Astrocyte of the hippocampus (primary cell): Measurements from ENCODE around the gene PSMC3IP.
"Not testable (repeated sequence)": the region's sequence is repeated elsewhere in the genome, so short reads cannot be mapped to it uniquely, and the experiment has no call there.

Experiments used
- DNase-seq: peaks from one replicate; pipeline ENCODE4 v3.0.0; 2011; ENCODE audit warnings: low read depth, low spot score

PSMC3IP gene, protein sequence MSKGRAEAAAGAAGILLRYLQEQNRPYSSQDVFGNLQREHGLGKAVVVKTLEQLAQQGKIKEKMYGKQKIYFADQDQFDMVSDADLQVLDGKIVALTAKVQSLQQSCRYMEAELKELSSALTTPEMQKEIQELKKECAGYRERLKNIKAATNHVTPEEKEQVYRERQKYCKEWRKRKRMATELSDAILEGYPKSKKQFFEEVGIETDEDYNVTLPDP

DNA sequence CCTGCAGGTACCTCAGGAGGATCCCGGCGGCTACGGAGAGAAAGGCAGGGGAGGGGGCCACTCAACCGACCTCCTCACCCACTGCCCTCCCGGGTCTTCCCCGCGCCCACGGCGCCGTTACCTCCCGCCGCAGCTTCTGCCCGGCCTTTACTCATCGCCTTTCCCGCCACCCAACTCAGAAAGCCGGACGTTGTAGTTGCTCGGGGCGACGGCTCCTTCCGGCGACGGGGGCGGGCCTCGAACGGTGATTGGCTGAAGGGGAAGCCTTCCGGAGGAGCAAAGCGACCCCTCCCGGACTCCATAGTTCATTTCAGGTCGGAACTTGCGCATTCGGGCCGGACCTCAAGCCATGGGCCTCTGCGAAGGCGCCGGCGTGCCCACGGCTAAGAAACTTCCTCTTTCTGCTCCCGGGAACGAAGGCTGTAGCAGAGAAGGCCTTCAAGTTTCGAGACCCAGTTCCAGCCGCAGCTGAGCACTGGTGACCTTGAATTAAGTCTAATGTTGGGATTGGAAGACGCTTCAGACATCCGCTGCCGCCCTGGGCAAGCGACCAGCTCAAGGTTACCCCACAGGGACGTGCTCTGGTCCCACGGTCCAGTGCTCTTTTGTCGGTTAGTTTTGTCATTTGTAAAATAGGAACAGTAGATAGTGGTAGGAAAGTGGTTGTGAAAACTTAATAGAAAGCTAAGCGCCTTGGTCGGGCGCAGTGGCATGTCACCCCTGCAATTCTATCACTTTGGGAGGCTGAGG, at the start of gene PSMC3IP:
Gene PSMC3IP (minus strand): TSS at position 198 of the 750 bp plus-strand sequence. CDS start 43 bp downstream, at position 155.
- DNase-seq, result peak; percentile 97

DNA sequence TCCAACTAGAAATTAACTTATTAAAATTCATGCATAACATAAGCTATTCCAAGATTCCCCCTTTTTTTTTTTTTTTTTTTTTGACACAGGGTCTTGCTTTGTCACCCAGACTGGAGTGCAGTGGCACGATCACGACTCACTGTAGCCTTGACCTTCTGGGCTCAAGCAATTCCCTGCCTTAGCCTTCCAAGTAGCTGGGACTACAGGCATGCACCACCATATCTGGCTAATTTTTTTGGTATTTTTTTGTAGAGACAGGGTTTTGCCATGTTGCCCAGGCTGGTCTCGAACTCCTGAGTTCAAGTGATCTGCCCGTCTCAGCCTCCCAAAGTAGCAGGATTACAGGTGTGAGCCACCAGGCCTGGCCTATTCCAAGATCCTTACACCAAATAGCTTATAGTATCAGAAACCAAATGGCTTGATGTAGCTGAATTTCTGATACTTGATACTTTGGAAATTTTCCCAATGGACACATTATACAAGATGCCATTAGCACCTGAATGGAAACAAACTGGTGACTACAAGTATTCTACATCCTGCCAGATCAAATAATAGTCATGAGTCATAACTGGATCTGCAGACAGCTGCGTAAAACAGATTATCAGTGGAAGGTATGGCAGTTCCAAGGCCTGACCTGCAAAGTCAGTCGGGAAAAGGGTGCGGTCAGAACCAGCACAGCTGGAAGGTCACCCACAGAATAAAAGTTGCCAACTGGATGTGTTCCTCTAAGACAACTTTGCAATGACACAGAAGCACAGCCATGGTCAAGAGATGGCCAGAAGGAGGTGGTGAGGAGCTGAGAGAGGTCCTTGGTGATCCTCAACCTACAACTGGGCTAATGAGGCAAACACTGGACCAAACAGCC, 46.4 kb upstream of the PSMC3IP start:
- peak; percentile 48 for DNase-seq

DNA sequence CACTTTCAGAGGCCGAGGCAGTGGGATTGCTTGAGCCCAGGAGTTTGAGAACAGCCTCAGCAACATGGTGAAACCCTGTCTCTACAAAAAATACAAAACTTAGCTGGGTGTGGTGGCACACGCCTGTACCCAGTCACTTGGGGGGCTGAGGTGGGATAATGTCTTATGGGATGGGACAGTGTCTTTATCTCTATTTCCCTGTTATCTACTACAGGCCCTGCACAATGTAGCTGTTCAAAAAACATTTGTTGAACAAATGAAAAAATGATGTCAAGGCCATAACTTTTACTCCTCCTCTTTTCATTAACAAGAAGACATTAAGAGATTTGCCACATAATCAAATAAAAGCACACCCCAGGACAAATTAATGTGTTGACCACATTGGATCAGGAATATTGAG, 45.7 kb upstream of the PSMC3IP start:
- DNase-seq, result no peak

DNA sequence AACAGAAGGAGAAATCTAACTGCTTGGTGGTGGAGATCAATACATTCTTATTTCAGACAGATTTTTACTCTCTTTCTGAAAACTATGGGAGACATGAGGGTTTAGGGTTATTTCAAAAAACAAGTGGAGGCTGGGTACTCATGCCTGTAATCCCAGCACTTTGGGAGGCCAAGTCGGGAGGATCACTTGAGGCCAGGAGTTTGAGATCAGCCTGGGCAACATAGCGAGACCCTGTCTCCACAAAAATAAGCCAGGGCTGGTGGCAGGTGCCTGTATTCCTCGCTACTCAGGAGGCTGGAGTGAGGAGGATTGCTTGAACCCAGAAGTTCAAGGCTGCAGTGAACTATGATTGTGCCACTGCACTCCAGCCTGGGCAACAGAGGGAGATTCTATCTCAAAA, 44.5 kb upstream of the PSMC3IP start:
- DNase-seq, result not testable (repeated sequence)

DNA sequence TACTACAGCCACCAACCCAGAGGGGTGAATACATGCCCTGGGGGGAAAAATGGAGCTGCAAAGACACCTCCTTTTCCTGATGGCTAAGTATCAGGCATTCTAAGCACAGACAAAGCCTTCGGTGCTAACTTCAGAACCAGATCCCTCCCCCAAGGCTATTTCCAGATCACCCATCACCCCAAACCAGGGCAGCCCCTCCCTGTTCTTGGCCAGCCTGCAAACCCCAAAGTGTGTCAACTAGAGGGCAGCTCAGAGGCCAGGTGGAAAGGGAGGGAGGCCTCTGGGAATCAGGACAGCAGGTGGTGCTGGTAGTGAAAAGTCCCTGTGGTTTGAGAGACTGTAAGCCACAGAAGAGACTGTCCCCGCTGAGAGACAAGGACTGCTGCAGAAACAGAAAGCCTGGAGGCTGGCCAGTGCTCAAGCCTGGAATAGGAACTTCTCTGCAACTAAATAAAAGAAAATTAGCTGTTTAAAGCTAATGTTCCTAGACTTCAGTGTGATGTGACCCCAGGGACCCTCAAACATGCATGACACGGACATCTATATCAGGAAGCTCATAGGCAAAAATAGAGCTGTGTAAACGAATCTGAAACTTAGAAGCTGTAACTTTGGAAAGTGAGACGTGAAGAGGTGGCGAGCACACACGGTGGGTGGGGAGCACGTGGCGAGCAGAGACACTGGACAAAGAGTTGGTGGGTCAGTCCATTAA, 41.1 kb upstream of the PSMC3IP start:
- peak; percentile 33 for DNase-seq

DNA sequence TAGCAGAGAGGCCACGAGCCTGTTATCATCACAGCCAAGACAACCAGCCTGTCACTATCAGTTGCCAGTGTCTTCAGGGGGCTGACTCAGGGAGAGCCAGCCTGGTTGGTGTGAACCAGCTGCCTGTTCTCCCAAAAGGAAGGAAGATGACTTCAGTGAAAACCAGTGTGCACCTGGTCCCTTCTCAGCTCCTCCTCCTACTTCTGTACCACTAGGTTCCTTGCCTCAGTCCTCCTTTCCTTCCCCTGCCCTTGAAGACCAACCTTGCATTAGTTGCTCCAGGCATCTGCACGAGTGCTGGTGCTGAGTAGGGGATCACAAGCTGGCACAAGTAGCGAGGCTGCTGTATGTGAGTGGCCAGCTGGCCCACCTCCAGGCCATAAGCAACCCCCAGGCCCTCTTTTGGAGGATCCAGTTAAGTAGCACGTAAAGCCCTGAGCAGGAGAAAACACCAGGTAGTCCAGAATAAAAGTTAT, 40.5 kb upstream of the PSMC3IP start:
- no peak for DNase-seq

DNA sequence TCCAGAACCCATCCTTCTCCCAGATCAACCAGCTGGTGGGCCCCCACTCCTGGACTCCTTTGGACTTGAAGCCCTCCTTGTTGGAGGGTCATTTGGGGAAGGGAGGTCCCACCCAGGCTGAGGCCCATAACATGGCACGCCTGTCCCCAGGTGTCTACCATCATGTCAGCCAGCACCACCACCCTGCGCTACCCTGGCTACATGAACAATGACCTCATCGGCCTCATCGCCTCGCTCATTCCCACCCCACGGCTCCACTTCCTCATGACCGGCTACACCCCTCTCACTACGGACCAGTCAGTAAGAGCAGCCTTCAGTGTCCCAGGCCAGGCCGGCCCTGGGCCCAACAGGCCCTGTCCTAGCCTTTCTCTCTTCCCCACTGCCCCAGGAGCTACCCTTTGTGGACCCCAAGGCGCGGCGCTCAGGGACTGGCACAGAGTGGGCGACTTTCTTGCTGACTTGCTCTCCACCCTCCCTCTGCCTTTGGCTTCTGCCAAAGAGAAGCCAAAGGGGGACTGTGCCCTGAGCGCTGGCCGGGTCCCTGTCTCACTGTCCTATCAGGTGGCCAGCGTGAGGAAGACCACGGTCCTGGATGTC, 36.3 kb upstream of the PSMC3IP start:
- no peak for DNase-seq

DNA sequence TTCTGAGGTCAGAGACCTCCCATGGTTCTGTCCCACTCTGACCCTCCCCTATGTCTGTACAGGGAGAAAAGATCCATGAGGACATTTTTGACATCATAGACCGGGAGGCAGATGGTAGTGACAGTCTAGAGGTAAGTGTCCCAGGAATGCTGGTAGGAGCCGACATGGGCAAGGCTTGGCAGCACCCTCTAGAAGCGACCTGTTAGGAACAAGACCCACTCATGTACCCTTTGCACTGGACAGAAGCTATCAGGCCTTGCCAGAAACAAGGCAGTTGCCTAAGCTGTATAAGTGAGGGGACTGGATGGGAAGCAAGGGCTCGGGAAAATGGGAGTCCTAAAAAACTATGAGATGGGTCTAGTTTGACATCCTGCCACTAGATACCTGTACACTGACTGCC, 34.5 kb upstream of the PSMC3IP start:
- no peak for DNase-seq

DNA sequence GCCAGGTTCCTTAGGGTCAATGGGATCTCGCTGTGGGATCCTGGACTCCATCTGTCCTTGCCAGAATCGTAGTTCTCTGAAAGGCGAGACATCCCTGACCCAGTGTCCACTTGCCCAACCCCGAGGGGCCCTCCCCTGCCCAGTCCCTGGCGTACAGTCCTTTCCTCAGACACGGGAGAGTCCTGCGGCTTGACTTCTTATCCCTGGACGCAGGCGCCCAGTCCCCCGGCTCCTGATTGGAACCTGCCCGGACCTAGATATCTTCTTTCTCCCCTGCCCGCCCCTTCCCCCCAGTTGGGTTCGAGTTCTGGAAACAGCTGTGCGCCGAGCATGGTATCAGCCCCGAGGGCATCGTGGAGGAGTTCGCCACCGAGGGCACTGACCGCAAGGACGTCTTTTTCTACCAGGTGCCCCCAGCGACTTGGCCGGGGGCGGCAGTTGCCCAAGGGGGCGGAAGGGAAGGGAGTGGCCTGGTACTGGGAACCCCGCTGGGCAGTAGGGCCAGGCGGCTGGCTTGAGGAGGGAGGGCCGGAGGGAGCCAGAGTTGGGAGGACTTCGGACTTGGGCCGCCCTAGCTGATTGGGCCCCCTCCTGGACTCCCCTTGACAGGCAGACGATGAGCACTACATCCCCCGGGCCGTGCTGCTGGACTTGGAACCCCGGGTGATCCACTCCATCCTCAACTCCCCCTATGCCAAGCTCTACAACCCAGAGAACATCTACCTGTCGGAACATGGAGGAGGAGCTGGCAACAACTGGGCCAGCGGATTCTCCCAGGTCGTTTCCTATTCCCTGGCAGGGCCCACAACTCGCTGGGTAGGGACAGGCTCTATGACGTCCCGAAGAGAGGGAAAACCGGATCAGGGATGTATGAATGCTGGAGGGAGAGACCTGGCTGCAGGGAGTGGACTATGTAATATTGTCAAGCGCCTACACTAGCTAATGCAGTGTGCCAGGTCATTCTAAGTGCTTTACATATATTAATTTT, 32.6 kb upstream of the PSMC3IP start:
- DNase-seq, result not testable (repeated sequence)

DNA sequence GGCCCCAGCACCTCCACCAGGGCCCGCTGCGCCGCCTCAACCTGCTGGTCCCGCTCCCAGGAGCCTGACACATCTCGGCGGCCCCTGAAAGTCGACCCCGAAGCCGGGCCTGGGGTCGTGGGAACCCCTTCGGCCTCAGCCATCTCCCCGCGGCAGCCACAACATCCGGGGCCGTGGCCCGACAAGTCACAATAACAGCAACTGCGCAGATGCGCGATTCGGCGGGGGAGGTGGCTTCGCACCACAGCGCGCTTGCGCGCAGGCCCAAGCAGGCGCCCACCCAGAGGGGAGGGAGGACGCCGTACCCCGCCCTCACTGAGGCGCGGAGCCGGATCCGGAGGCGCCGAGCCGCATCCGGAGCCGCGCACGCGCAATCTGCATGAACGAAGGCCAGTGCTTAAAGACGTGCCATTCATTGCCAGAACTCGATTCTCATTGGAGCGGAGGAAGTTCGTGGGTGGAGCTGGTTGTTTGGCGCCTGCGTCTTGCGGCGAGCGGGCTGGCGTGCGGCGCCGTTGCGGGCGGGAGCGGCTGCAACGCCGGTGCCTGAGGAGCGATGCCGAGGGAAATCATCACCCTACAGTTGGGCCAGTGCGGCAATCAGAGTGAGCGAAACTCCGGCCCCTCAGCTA, 31.8 kb upstream of the PSMC3IP start, which contains the start of the genes RETREG3 and TUBG1:
Gene RETREG3 (minus strand): TSS at position 193 of the 632 bp plus-strand sequence. CDS start 50 bp downstream, at position 143.
Gene TUBG1 (plus strand): TSS at position 502 of the 632 bp plus-strand sequence. CDS start 55 bp downstream, at position 557.
- DNase-seq, result peak; percentile 100

DNA sequence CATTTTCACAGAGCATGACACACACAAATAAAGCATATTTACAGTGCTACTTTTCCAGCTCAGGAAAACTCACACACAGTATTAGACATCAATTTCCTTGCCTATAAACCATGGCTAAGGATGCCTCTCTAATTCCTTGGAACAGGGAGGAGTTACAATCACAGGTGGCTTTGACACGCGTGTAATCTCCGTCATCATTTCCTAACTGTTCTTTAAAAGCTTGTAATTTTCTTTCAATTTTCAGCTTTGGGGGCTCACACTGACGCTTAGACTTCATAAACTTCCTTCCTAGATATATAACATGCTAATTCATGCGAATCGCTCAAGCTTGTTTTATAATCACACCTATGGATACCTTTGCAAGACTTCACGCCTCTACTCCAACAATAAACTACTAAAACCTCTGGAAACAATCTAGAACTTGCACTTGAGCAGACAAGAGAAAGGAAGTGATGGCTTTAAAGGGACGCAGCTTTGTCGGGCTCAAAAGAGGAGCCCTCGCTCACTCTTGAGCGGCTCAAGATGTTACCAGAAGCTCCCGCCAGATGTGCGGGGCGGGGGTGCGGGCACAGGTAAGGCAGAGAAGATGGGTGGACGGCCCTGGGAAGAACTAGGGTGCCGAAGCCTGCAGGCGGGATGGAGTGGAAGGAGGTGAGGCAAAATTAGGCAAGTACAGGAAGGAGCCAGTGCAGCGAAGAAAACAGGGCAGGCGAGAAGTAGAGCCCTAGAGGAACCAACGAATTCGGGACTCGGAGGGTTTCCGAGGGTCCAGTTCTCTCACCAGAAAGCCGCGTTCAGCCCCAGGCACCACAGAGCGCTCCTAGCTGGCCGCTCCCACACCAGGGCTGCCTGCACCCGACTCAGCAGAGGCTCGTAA, 31.0 kb upstream of the PSMC3IP start:
- no peak for DNase-seq

DNA sequence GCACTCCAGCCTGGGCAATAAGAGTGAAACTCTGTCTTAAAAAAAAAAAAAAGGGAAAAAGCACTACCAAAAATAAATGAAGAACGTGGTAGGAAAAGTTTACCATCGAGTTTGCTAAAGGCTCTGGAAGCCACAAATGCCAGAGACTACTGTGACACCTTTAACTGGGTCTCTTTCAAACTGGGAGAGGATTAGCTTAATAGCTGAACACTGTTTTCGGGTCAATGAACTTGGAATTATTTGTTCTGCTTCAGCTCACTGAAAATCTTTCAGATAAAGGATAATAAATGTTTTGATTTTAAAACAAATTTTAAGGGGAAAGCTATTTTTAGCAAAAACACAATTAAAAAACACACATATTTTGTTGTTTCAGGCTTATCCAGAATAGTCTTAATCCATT, 30.2 kb upstream of the PSMC3IP start:
- DNase-seq, result no peak

DNA sequence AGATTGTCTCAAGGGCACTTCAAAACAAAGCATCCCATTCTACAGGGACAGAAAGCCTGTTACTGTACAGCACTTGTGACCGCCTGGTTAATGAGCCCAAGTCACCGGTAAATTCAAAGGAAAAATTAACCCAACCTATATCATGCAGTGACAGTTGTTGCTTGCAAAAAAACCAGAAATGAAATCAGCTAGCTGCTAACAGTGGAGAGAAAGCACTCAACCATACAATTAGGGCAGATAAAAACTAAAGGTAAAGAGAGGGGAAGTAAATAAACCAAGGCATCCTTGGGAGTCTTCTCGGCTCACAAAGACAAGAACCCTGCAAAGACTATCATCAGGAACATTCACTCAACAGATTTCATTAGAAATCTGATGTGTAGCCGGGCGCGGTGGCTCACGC, 25.8 kb upstream of the PSMC3IP start:
- DNase-seq, result no peak

DNA sequence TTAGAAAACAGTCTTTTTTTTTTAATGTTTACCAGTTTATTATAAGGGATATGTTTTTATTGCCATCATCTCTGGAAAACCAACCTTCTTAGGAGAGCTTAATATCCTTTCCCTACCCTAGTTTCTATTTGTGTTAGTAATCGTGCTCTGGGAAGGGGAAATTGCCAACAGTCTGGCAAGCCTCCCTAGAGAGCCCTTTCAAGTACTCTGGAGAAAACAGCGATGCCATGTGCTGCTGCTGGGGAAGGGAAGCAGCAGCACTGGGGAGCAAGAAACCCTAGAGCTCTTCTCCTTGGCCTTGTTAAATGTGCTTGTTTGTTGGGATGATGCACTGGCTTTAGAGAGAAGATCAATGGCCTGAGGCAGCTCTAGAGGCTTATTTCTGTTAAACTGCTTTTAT, 21.4 kb upstream of the PSMC3IP start:
- peak; percentile 31 for DNase-seq

DNA sequence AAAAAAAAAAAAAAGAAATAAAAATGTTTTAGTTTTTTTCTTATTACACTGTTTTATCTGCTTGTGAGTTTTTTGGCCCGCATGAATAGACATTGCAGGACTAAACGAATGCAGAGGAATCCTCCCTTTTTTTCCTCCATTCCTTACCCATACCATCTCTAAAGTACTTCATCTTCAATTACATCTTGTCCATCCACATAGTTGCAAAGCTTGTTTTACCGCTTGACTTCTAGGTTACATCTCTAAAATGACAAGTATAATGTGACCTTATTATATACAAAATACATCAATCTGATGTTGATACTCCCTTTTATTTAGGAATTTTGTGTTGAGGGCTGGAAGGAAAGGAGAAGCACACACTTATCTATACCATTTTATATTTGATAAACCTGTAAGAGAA, 18.9 kb upstream of the PSMC3IP start:
- DNase-seq, result no peak

DNA sequence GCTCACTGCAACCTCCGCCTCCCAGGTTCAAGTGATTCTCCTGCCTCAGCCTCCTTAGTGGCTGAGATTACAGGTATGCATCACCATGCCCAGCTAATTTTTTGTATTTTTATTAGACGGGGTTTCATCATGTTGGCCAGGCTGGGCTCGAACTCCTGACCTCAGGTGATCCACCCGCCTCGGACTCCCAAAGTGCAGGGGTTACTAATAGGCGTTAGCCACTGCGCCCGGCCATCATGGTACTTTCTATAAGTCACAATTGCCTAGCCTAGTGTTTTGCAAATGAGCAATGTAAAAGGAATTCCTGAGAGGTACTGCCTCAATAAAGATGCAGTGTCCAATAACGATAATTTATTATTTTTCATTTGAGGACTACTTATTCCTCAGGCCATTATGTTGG, 13.9 kb upstream of the PSMC3IP start:
- DNase-seq, result no peak

DNA sequence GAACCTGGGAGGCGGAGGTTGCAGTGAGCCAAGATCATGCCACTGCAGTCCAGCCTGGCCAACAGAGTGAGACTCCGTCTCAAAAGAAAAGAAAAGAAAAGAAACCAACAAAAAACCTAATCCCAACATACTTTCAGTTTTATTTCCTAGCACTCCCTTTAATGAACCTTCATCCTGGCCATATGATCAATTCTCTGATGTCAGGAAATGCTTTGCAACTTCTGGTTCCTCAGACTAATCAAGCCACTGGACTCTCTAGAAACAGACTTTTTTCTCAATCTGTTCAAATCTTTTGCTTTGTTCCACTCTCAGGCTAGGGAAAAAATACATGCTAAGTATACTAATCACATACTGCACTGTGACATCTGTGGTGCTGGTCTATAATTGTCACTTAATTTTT, 13.4 kb upstream of the PSMC3IP start:
- DNase-seq, result no peak

DNA sequence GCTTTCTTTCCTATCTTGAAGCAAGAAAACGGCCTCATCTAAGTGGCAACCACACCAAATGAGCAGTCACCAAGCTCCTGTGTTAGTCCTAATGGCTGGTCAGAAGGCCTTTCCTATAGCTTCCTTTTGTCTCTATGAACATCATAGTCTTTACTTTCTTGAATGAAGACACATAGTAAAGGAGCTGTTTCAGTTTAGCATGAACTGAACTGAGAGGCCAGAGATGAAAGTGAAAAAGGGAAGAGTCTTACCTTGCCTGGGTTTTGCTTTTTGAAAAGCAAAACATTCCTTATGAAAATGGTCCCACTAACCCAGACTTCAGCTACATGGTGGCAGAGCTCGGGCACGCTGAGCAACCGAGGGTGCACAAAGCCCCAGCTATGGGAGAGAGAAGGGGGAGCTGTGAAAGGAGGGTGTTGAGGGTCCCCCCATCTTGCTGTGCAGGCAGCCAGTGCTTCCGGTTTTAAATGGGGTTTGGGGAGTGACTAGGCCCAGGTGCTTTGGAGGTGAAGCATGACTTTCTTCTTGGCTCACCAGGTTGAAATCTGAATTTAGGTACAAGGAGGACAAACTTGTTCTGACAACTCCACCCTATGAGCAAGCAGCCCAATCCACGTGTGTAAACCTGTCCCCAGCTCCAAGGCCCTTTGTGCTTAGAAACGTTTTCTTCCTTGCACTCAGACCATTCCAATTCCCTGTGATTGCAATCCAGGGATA, 9.1 kb upstream of the PSMC3IP start:
- no peak for DNase-seq
